ENCODE results near the gene DCX. TPM values are rescaled to one million over a fixed set of nuclear protein-coding genes. Genes with fewer than 3 reads are reported as not detected.

Gene DCX
- total and polyA plus RNA-seq, 2 of the 13 experiments (the other 11 are each of a cell fraction or from before 2014, with no cell fraction given), result not detected

GRCh38 chrX:111264385-111264784 lies 147.6 kb downstream of the DCX start:
- no peak overlapping the region for H3K4me3 ChIP-seq (replicated peaks in 1 of 3; ENCODE audit: insufficient read depth in 1 of 3, low read depth in 2 of 3, low read length in 3 of 3)
- POLR2A ChIA-PET, result no interaction called here
- no peak overlapping the region for H2AFZ ChIP-seq (ENCODE audit: low read length)
- H3K4me2 ChIP-seq (ENCODE audit: low read depth, low read length), result no peak overlapping the region
- H3K36me3 ChIP-seq (replicated peaks in 1 of 2; ENCODE audit: control insufficient read depth in 1 of 2, insufficient read depth in 2 of 2, low read length in 2 of 2), result no peaks in the 10 kb centered on the region
- no peaks in the 10 kb centered on the region for H3K4me1 ChIP-seq (ENCODE audit: insufficient read depth, low read length)
- H3K27ac ChIP-seq (ENCODE audit: extremely low read length, insufficient read depth, low read length), result no peak overlapping the region
- H3K9me3 ChIP-seq (ENCODE audit: low read length), result no peaks in the 10 kb centered on the region
- H3K79me2 ChIP-seq (ENCODE audit: insufficient read depth, low read length), result no peaks in the 10 kb centered on the region
- H3K27me3 ChIP-seq (ENCODE audit: control insufficient read depth in 1 of 2, insufficient read depth in 2 of 2, low read length in 2 of 2), result no peaks in the 10 kb centered on the region
- intact Hi-C loops (cut with micrococcal nuclease; ENCODE audit: unreplicated experiment), result no loop called here
- 3% methylated on average over 2 of the region's 2 CpGs for WGBS (ENCODE audit: low lambda C conversion rate)
- H3K9ac ChIP-seq (ENCODE audit: insufficient read depth, low read depth, low read length), result no peak overlapping the region
- no peak for FAIRE-seq
- in situ Hi-C loops (cut with HindIII; ENCODE audit: extremely low pct_ligation_motif_present, low pct_unique_long_range_greater_than_20kb), result no loop called here
- no peak for ATAC-seq
- no TSS peak for BruUV-seq (replicated peaks)
- no peaks in the 10 kb centered on the region for H4K20me1 ChIP-seq (ENCODE audit: insufficient read depth, low read length)
- TF ChIP-seq NR1H2 (CRISPR knock-in tag; IDR thresholded peaks at IDR 0.05; ENCODE audit: borderline replicate concordance, low read depth) (no peak), TRIM24 (CRISPR knock-in tag; IDR thresholded peaks at IDR 0.05) (no peak), SATB2 (CRISPR knock-in tag; IDR thresholded peaks at IDR 0.05) (no peak), AKAP8 (CRISPR knock-in tag; IDR thresholded peaks at IDR 0.05) (no peak), ARNTL (CRISPR knock-in tag; IDR thresholded peaks at IDR 0.05) (no peak), DPF2 (CRISPR knock-in tag; IDR thresholded peaks at IDR 0.05; ENCODE audit: borderline replicate concordance, low read depth) (no peak), HMGXB4 (CRISPR knock-in tag; IDR thresholded peaks at IDR 0.05; ENCODE audit: borderline replicate concordance in 1 of 2, low read depth in 1 of 2) (no peak), CBX1 (IDR thresholded peaks at IDR 0.05; ENCODE audit: low read depth) (no peak), ZNF333 (CRISPR knock-in tag; IDR thresholded peaks at IDR 0.05; ENCODE audit: borderline replicate concordance) (no peak), RBM22 (optimal IDR thresholded peaks at IDR 0.05; ENCODE audit: low read length) (no peak), NFKB2 (CRISPR knock-in tag; IDR thresholded peaks at IDR 0.05; ENCODE audit: borderline replicate concordance) (no peak)
- CTCF ChIA-PET (ENCODE audit: low intra/inter-chr PET ratio, low total read pairs), result no interaction called here
- no peak for DNase-seq (ENCODE audit: low spot score)

All from HepG2 (cell line).